Neural cell (in vitro differentiated cells): ENCODE measurements around the gene ADAMTS2. TPM values are rescaled to one million over a fixed set of nuclear protein-coding genes. Genes with fewer than 3 reads are reported as not detected.

Experiments
- H2AFZ ChIP-seq: fragments of 200-600, 300-800 bp; sonication (generic), shearing (Covaris generic); 2 replicates; pipeline ENCODE4 v1.6.0; 2014; ENCODE audit warnings: low read depth, mild to moderate bottlenecking, antibody characterized with exemption, low read length, moderate library complexity
- H3F3A ChIP-seq: fragments of 200-600 bp; shearing (Covaris generic); 2 replicates; pipeline ENCODE4 v1.6.1; 2016; ENCODE audit warnings: mild to moderate bottlenecking, moderate library complexity, mixed read lengths, antibody characterized with exemption, low read length; ENCODE audit not compliant: insufficient read depth, poor library complexity, severe bottlenecking
- H3K27ac ChIP-seq: fragments of 200-600, 300-800 bp; sonication (generic), shearing (Covaris generic); 2 replicates; pipeline ENCODE4 v1.5.1; 2014; ENCODE audit warnings: mild to moderate bottlenecking, low read length, moderate library complexity
- H3K27me3 ChIP-seq: fragments of 300-800, 200-600 bp; sonication (generic), shearing (Covaris generic); 2 replicates; pipeline ENCODE4 v1.6.0; 2014; ENCODE audit warnings: mild to moderate bottlenecking, low read depth, low read length, moderate library complexity; ENCODE audit not compliant: insufficient read depth
- H3K36me3 ChIP-seq: fragments of 300-800, 200-600 bp; sonication (generic), shearing (Covaris generic); 2 replicates; pipeline ENCODE4 v1.5.1; 2014; ENCODE audit warnings: mild to moderate bottlenecking, antibody characterized with exemption, low read length, moderate library complexity; ENCODE audit not compliant: insufficient read depth
- H3K4me2 ChIP-seq: fragments of 300-800, 200-600 bp; sonication (generic), shearing (Covaris generic); 2 replicates; pipeline ENCODE4 v1.6.0; 2014; ENCODE audit warnings: mild to moderate bottlenecking, low read length
- H3K4me3 ChIP-seq: fragments of 300-800, 200-600 bp; sonication (generic), shearing (Covaris generic); 2 replicates; pipeline ENCODE4 v1.5.1; 2014; ENCODE audit warnings: mild to moderate bottlenecking, low read length, moderate library complexity
- H3K79me2 ChIP-seq: fragments of 200-600 bp; shearing (Covaris generic); replicated peaks from 2 replicates; pipeline ENCODE4 v1.6.0; 2014; ENCODE audit warnings: mild to moderate bottlenecking, low read length, moderate library complexity; ENCODE audit not compliant: insufficient read depth
- H3K9ac ChIP-seq: fragments of 300-800, 200-600 bp; sonication (generic), shearing (Covaris generic); 2 replicates; pipeline ENCODE4 v1.6.1; 2016; ENCODE audit warnings: mild to moderate bottlenecking, low read length, mixed read lengths
- H3K9me2 ChIP-seq: fragments of 200-600 bp; shearing (Covaris generic); 2 replicates; pipeline ENCODE4 v1.6.1; 2016; ENCODE audit warnings: mild to moderate bottlenecking, low read length, mixed read lengths; ENCODE audit not compliant: insufficient read depth
- H3K9me3 ChIP-seq: fragments of 200-600, 300-800 bp; sonication (generic), shearing (Covaris generic); 2 replicates; pipeline ENCODE4 v1.6.1; 2016; ENCODE audit warnings: mild to moderate bottlenecking, mixed run types, low read length, moderate library complexity, mixed read lengths
- H4K20me1 ChIP-seq: fragments of 200-600 bp; shearing (Covaris generic); 2 replicates; pipeline ENCODE4 v1.6.1; 2016; ENCODE audit warnings: mild to moderate bottlenecking, mixed run types; ENCODE audit not compliant: insufficient read depth
- EP300 ChIP-seq: fragments of 450-650 bp; conservative IDR thresholded peaks from 2 replicates; pipeline ENCODE4 v1.6.1; 2014; ENCODE audit warnings: antibody characterized with exemption, mild to moderate bottlenecking, moderate library complexity; ENCODE audit not compliant: poor library complexity, severe bottlenecking
- EZH2 ChIP-seq: fragments of 200-600, 300-800 bp; shearing (Covaris generic), sonication (generic); IDR thresholded peaks from 2 replicates; pipeline ENCODE4 v1.6.1; 2014; ENCODE audit warnings: antibody characterized with exemption, low read length, borderline replicate concordance, mild to moderate bottlenecking; ENCODE audit not compliant: insufficient read depth, poor library complexity, severe bottlenecking
- MXI1 ChIP-seq: fragments of 450-650 bp; conservative IDR thresholded peaks from 2 replicates; pipeline ENCODE4 v1.6.1; 2014; ENCODE audit warnings: antibody characterized with exemption, mild to moderate bottlenecking; ENCODE audit not compliant: poor library complexity, severe bottlenecking
- POLR2AphosphoS5 ChIP-seq: IDR thresholded peaks from 2 replicates; pipeline ENCODE4 v1.6.1; 2012
- RAD21 ChIP-seq: fragments of 450-650 bp; conservative IDR thresholded peaks from 2 replicates; pipeline ENCODE4 v1.6.1; 2014; ENCODE audit warnings: antibody characterized with exemption, mild to moderate bottlenecking, moderate library complexity
- SMC3 ChIP-seq: fragments of 450-650 bp; conservative IDR thresholded peaks from 2 replicates; pipeline ENCODE4 v1.6.1; 2014; ENCODE audit warnings: antibody characterized with exemption, mild to moderate bottlenecking, moderate library complexity; ENCODE audit not compliant: poor library complexity
- TAF1 ChIP-seq: IDR thresholded peaks from 2 replicates; pipeline ENCODE4 v1.6.1; 2012; ENCODE audit warnings: low read depth
- polyA plus RNA-seq: library from polyadenylated mRNA; depleted of rRNA; stranded (reverse); fragments of >200 nt; gene quantifications from 2 replicates; pipeline ENCODE4 v1.2.3, GENCODE V29; 2014
- TF ChIP-seq, protein P1 (sequence below): IDR thresholded peaks from 2 replicates; pipeline ENCODE4 v1.6.1; 2012; ENCODE audit warnings: borderline replicate concordance
- TF ChIP-seq, protein P2 (sequence below): fragments of 450-650 bp; IDR thresholded peaks from 2 replicates; pipeline ENCODE4 v1.5.1; 2014; ENCODE audit warnings: antibody characterized with exemption, mild to moderate bottlenecking, moderate library complexity; ENCODE audit not compliant: poor library complexity, severe bottlenecking

The ADAMTS2 gene
- polyA plus RNA-seq, 1 donor from 2014 or later = 0.61 TPM

DNA sequence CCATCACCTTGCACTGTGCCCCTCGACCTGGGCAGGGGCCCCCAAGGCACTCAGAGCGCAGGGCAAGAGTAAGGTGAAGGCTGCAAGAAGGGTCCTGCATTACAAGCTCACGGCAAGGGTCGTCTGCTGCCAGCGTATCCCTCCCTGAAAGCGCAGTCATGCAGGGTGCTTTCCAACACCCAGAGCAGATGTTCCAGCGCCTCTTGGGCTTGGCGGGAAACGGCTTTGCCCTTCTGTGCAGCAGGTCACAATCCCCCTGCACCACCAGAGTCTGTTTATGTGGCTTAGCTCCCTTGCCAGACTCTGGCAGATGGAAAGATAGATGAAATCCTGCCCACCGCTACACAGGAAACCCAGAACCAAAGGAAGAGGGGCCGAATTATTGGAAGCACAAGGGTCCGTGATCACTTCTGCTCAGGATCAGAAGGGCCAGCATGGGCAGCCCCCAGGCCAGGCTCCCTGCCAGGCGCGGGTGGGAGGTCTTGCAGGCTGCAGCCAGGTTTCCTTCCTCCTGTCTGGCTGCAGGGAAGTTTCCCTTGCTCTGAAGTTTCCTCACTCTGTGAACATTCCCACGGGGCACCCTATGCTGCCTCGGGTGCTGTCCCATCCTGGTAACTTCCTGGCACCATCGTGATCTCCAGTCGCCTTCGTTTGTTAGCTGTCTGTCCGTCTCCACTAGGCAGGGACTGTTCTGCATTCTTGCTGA is 152.9 kb downstream of the ADAMTS2 start:
- no peaks in the 10 kb centered on the region for H3F3A ChIP-seq
- H3K27me3 ChIP-seq = no peaks in the 10 kb centered on the region
- H3K4me2 ChIP-seq = no peak overlapping the region
- no peaks in the 10 kb centered on the region for H3K9me2 ChIP-seq
- H3K4me3 ChIP-seq = no peak overlapping the region
- no peaks in the 10 kb centered on the region for H3K9me3 ChIP-seq
- no peak overlapping the region for H3K27ac ChIP-seq
- no peaks in the 10 kb centered on the region for H3K79me2 ChIP-seq
- no peaks in the 10 kb centered on the region for H3K36me3 ChIP-seq
- H2AFZ ChIP-seq = no peak overlapping the region
- H4K20me1 ChIP-seq = no peaks in the 10 kb centered on the region
- no peak overlapping the region for H3K9ac ChIP-seq
- no peak for TF ChIP-seq TAF1
- TF ChIP-seq POLR2AphosphoS5 = no peak
- no peak for TF ChIP-seq MXI1
- TF ChIP-seq SMC3 = no peak

DNA sequence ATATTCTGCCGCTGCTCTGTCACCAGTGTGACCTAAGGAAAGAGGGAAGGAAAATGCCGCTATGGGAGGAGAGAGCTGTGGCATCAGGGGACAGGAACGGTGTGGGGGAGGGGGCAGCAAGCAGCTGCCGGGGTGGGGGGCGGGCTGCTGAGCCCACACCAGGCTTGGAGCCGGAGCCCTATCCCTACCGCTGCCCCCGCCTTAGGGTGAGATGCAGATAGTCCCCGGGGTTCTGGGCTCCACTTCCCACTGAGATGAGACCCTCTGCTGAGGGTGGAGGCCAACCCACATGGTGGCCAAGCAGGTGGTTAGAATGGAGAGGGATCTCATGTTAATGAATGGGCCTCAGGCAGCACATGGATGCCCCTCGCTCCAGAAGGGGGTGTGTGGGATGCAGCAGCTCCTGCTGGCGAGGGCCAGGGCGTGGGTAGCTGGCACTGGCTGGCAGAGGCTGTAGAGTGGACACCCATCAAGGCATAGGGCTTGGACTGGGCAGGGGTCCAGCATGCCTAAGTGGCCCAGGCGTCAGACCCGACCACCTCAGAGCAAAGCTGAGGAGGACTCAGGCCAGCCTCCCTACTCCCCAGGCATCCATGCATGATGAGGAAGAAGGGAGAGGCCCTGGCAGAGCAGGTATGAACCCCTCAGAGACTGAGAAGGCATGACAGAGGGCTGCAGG is 153.6 kb downstream of the ADAMTS2 start:
- H3F3A ChIP-seq = no peaks in the 10 kb centered on the region
- H3K9me3 ChIP-seq = no peaks in the 10 kb centered on the region
- H3K27me3 ChIP-seq = no peaks in the 10 kb centered on the region
- no peak overlapping the region for H3K9ac ChIP-seq
- H3K27ac ChIP-seq = no peak overlapping the region
- H3K36me3 ChIP-seq = no peaks in the 10 kb centered on the region
- H3K79me2 ChIP-seq = no peaks in the 10 kb centered on the region
- no peak overlapping the region for H3K4me3 ChIP-seq
- H3K4me2 ChIP-seq = no peak overlapping the region
- TF ChIP-seq, protein P1, sequence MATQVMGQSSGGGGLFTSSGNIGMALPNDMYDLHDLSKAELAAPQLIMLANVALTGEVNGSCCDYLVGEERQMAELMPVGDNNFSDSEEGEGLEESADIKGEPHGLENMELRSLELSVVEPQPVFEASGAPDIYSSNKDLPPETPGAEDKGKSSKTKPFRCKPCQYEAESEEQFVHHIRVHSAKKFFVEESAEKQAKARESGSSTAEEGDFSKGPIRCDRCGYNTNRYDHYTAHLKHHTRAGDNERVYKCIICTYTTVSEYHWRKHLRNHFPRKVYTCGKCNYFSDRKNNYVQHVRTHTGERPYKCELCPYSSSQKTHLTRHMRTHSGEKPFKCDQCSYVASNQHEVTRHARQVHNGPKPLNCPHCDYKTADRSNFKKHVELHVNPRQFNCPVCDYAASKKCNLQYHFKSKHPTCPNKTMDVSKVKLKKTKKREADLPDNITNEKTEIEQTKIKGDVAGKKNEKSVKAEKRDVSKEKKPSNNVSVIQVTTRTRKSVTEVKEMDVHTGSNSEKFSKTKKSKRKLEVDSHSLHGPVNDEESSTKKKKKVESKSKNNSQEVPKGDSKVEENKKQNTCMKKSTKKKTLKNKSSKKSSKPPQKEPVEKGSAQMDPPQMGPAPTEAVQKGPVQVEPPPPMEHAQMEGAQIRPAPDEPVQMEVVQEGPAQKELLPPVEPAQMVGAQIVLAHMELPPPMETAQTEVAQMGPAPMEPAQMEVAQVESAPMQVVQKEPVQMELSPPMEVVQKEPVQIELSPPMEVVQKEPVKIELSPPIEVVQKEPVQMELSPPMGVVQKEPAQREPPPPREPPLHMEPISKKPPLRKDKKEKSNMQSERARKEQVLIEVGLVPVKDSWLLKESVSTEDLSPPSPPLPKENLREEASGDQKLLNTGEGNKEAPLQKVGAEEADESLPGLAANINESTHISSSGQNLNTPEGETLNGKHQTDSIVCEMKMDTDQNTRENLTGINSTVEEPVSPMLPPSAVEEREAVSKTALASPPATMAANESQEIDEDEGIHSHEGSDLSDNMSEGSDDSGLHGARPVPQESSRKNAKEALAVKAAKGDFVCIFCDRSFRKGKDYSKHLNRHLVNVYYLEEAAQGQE = no peak
- TF ChIP-seq, protein P2, sequence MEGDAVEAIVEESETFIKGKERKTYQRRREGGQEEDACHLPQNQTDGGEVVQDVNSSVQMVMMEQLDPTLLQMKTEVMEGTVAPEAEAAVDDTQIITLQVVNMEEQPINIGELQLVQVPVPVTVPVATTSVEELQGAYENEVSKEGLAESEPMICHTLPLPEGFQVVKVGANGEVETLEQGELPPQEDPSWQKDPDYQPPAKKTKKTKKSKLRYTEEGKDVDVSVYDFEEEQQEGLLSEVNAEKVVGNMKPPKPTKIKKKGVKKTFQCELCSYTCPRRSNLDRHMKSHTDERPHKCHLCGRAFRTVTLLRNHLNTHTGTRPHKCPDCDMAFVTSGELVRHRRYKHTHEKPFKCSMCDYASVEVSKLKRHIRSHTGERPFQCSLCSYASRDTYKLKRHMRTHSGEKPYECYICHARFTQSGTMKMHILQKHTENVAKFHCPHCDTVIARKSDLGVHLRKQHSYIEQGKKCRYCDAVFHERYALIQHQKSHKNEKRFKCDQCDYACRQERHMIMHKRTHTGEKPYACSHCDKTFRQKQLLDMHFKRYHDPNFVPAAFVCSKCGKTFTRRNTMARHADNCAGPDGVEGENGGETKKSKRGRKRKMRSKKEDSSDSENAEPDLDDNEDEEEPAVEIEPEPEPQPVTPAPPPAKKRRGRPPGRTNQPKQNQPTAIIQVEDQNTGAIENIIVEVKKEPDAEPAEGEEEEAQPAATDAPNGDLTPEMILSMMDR = no peak
- TF ChIP-seq SMC3 (no peak), EP300 (no peak), TAF1 (no peak), POLR2AphosphoS5 (no peak), EZH2 (no peak), MXI1 (no peak), RAD21 (no peak)
- H2AFZ ChIP-seq = no peak overlapping the region
- H3K9me2 ChIP-seq = no peaks in the 10 kb centered on the region
- no peaks in the 10 kb centered on the region for H4K20me1 ChIP-seq
